Esophagus muscularis mucosa (tissue), 4 donors: ENCODE results near the gene ACADS. TPM values are rescaled to one million over a fixed set of nuclear protein-coding genes. Genes with fewer than 3 reads are reported as not detected.

ENCODE experiments used
- DNase-seq: peaks from one replicate; pipeline ENCODE4 v3.0.0-alpha.2; 2017; ENCODE audit errors: extremely low spot score
- H3K27ac ChIP-seq, 4 donors: fragments of 200-600 bp; sonication (generic); replicated peaks in 1 of 4; 1 replicate in 3 of 4; 2 replicates in 1 of 4; pipeline ENCODE4 v1.5.1; 2016 to 2019; ENCODE audit warnings: mild to moderate bottlenecking in 1 of 4
- H3K27me3 ChIP-seq, 4 donors: fragments of 200-600 bp; sonication (generic); one replicate each; pipeline versions ENCODE4 v1.5.1 to v1.6.0; 2016 to 2019
- H3K36me3 ChIP-seq, 4 donors: fragments of 200-600 bp; sonication (generic); one replicate each; pipeline ENCODE4 v1.5.1; 2016 to 2019
- H3K4me1 ChIP-seq, 4 donors: fragments of 200-600 bp; sonication (generic); one replicate each; pipeline ENCODE4 v1.5.1; 2016 to 2019
- H3K4me3 ChIP-seq, 4 donors: fragments of 200-600 bp; sonication (generic); 1 replicate in 2 of 4; 2 replicates in 2 of 4; pipeline ENCODE4 v1.5.1; 2016 to 2019; ENCODE audit warnings: mild to moderate bottlenecking in 4 of 4, moderate library complexity in 1 of 4
- H3K9me3 ChIP-seq, 4 donors: fragments of 200-600 bp; sonication (generic); 1 replicate in 3 of 4; 2 replicates in 1 of 4; pipeline ENCODE4 v1.5.1; 2016 to 2019
- EP300 ChIP-seq: sonication (generic); formaldehyde crosslinking; IDR thresholded peaks from one replicate; pipeline ENCODE4 v1.6.1; 2017; ENCODE audit warnings: antibody characterized with exemption
- POLR2A ChIP-seq: fragments of 450-650 bp; IDR thresholded peaks from one replicate; pipeline ENCODE4 v1.6.1; 2017; ENCODE audit warnings: antibody characterized with exemption, moderate library complexity, mild to moderate bottlenecking, low read depth
- POLR2AphosphoS5 ChIP-seq, 2 donors: sonication (generic); formaldehyde crosslinking; IDR thresholded peaks; one replicate each; pipeline ENCODE4 v1.6.1; 2017; ENCODE audit warnings: antibody characterized with exemption in 2 of 2
- WGBS: methylation state at CpG from one replicate; pipeline ENCODE4 v1.1.5; 2018; 5-methylcytosine and 5-hydroxymethylcytosine counted together
- intact Hi-C: fragments of 100-400 bp; cut with DNase I; formaldehyde crosslinking; loops from one replicate; pipeline ENCODE4 v1.15.1; 2023
- total RNA-seq, 4 donors: library from RNA; depleted of rRNA; stranded (reverse); fragments of >200 nt; gene quantifications; one replicate each; pipeline versions ENCODE4 v1.1.0 to v1.2.1, GENCODE V29; 2016
- TF ChIP-seq, protein P1 (sequence below), 3 experiments: fragments of 200-600 bp in 2 of 3; fragments of 450-650 bp in 1 of 3; sonication (generic) in 2 of 3; IDR thresholded peaks; one replicate each; pipeline ENCODE4 v1.5.1; 2017 to 2019; ENCODE audit warnings: antibody characterized with exemption in 3 of 3, mild to moderate bottlenecking in 2 of 3, moderate library complexity in 1 of 3

ACADS gene
- total RNA-seq, 4 donors from 2014 or later = 31.6 to 64.2 (median 46.0) TPM

DNA sequence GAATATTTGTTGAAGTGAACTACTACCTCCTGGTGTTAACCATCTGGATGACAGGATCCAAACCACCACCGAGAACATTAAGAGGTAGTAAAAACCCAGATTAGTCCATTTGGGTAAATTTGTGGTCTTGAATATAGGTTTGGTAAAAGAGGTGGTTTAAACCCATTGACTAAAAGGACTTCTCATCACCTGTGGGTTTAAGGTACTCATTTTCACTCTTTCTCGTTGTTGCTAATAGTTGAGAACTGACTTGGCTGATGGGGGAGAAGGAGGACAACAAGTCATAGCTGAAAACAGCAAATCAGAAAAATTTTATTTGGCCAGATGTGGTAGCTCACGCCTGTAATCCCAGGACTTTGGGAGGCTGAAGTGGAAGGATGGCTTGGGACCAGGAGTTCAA is 59.2 kb downstream of the ACADS start:
- WGBS = 98% methylated on average over 3 of the region's 3 CpGs

DNA sequence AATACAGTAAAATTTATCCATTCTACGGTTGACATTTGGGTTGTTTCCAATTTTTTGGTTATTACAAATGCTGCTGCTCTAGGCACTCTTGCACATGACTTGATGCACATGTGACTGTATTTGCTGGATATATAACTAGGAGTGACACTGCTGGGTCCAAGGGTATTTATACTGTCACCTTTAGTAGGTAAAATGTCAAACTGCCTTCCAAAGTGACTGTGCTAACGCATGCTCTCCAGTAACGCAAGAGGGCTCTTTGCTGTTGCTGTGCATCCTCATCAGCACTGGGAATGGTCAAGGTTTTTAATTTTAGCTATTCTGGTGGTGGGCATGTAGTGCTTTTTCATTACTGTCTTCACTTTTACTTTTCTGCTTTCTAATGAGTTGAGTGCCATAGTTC is 62.3 kb downstream of the ACADS start:
- DNase-seq = no peak
- H3K4me3 ChIP-seq = no peak overlapping the region
- H3K9me3 ChIP-seq = no peaks in the 10 kb centered on the region
- peaks cover 0 to 25% (median 7%) of the 10 kb centered on the region in 4 donors for H3K36me3 ChIP-seq
- H3K4me1 ChIP-seq = peaks cover 0 to 5% (median 2%) of the 10 kb centered on the region in 4 donors
- TF ChIP-seq POLR2AphosphoS5 (IDR thresholded peaks at IDR 0.05) (no peak), EP300 (no peak)
- 95% methylated on average over 3 of the region's 3 CpGs for WGBS
- intact Hi-C loops = no loop called here
- H3K27ac ChIP-seq = no peak overlapping the region
- no peaks in the 10 kb centered on the region for H3K27me3 ChIP-seq

More for the DNA sequence above, 59.2 kb downstream of the ACADS start:
- no peaks in the 10 kb centered on the region for H3K9me3 ChIP-seq
- peaks cover 9 to 44% (median 23%) of the 10 kb centered on the region in 4 donors for H3K36me3 ChIP-seq
- intact Hi-C loops = no loop called here
- H3K4me1 ChIP-seq = no peaks in the 10 kb centered on the region
- TF ChIP-seq EP300 = no peak
- TF ChIP-seq POLR2A = no peak
- TF ChIP-seq, protein P1, sequence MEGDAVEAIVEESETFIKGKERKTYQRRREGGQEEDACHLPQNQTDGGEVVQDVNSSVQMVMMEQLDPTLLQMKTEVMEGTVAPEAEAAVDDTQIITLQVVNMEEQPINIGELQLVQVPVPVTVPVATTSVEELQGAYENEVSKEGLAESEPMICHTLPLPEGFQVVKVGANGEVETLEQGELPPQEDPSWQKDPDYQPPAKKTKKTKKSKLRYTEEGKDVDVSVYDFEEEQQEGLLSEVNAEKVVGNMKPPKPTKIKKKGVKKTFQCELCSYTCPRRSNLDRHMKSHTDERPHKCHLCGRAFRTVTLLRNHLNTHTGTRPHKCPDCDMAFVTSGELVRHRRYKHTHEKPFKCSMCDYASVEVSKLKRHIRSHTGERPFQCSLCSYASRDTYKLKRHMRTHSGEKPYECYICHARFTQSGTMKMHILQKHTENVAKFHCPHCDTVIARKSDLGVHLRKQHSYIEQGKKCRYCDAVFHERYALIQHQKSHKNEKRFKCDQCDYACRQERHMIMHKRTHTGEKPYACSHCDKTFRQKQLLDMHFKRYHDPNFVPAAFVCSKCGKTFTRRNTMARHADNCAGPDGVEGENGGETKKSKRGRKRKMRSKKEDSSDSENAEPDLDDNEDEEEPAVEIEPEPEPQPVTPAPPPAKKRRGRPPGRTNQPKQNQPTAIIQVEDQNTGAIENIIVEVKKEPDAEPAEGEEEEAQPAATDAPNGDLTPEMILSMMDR (IDR thresholded peaks at IDR 0.05) = no peak
- TF ChIP-seq POLR2AphosphoS5 (IDR thresholded peaks at IDR 0.05) = no peak
- no peak overlapping the region for H3K4me3 ChIP-seq
- H3K27ac ChIP-seq = no peak overlapping the region
- DNase-seq = no peak
- H3K27me3 ChIP-seq = no peaks in the 10 kb centered on the region

Other genes with a start within 250 kb of the ACADS start
- 100 to 1,000 TPM; 229 to 289 (median 269) TPM for gene DYNLL1, start 229.7 kb upstream of the ACADS start, total RNA-seq
- gene COQ5, start 196.7 kb upstream of the ACADS start, total RNA-seq = 10 to 100 TPM; 12.1 to 25.3 (median 21.4) TPM
- gene RNF10, start 191.5 kb upstream of the ACADS start, total RNA-seq = 100 to 1,000 TPM; 160 to 296 (median 175) TPM
- gene POP5, start 144.4 kb upstream of the ACADS start, total RNA-seq = 10 to 100 TPM; 20.7 to 36.1 (median 23.1) TPM
- gene CABP1, start 85.2 kb upstream of the ACADS start, total RNA-seq = 1 to 10 TPM in 3 of 4 donors, not detected in 1; 1.8 to 2.5 (median 2.5) TPM
- 10 to 100 TPM; 37.8 to 55.5 (median 46.3) TPM for gene MLEC, start 38.7 kb upstream of the ACADS start, total RNA-seq
- gene UNC119B, start 15.4 kb upstream of the ACADS start, total RNA-seq = 10 to 100 TPM; 20.0 to 30.8 (median 28.5) TPM
- 10 to 100 TPM; 18.4 to 32.1 (median 21.8) TPM for gene SPPL3, start 178.5 kb downstream of the ACADS start, total RNA-seq